Small intestine (tissue), 7 donors: ENCODE results near the gene SOX13. TPM values are rescaled to one million over a fixed set of nuclear protein-coding genes. Genes with fewer than 3 reads are reported as not detected.
"Not testable (repeated sequence)": the region's sequence is repeated elsewhere in the genome, so short reads cannot be mapped to it uniquely, and the experiment has no call there.

ENCODE experiments used
- DNase-seq, 2 donors: peaks; one replicate each; pipeline versions ENCODE4 v3.0.0 to v3.0.0-alpha.2; 2013
- FAIRE-seq: peaks from 2 replicates; lab custom pipeline; 2012; peaks lifted over from hg19 to GRCh38; lab: Jason Lieb, UNC
- H3K27ac ChIP-seq, 3 donors: one replicate each; pipeline ENCODE4 v1.5.1; 2013; ENCODE audit warnings: low read length in 2 of 3, mild to moderate bottlenecking in 2 of 3, control low read depth in 1 of 3, inconsistent platforms in 1 of 3, low read depth in 1 of 3, moderate library complexity in 1 of 3
- H3K27me3 ChIP-seq, 3 donors: one replicate each; pipeline ENCODE4 v1.6.1; 2013; ENCODE audit warnings: low read length in 3 of 3, inconsistent platforms in 1 of 3; ENCODE audit not compliant: control insufficient read depth in 3 of 3, insufficient read depth in 3 of 3
- H3K36me3 ChIP-seq, 3 donors: one replicate each; pipeline ENCODE4 v1.6.1; 2013; ENCODE audit warnings: low read length in 3 of 3, inconsistent platforms in 1 of 3, low read depth in 1 of 3, mild to moderate bottlenecking in 1 of 3, moderate library complexity in 1 of 3; ENCODE audit not compliant: control insufficient read depth in 3 of 3, insufficient read depth in 2 of 3
- H3K4me1 ChIP-seq, 3 donors: one replicate each; pipeline ENCODE4 v1.6.1; 2013; ENCODE audit warnings: low read length in 2 of 3, inconsistent platforms in 1 of 3, low read depth in 1 of 3, mild to moderate bottlenecking in 1 of 3, moderate library complexity in 1 of 3; ENCODE audit not compliant: control insufficient read depth in 3 of 3, insufficient read depth in 2 of 3
- H3K4me3 ChIP-seq, 3 donors: one replicate each; pipeline ENCODE4 v1.5.1; 2013; ENCODE audit warnings: low read length in 3 of 3, control low read depth in 1 of 3, inconsistent platforms in 1 of 3, low read depth in 1 of 3, mild to moderate bottlenecking in 1 of 3, moderate library complexity in 1 of 3
- H3K9me3 ChIP-seq, 2 donors: one replicate each; pipeline ENCODE4 v1.6.1; 2013; ENCODE audit warnings: low read depth in 1 of 2, low read length in 1 of 2; ENCODE audit not compliant: control insufficient read depth in 2 of 2, insufficient read depth in 1 of 2
- WGBS, 3 donors: extraction: QIAGEN DNeasy Blood & Tissue Kit; methylation state at CpG; one replicate each; pipeline ENCODE4 v1.1.7; 2013; 5-methylcytosine and 5-hydroxymethylcytosine counted together
- polyA plus RNA-seq, 4 donors: library from polyadenylated mRNA; stranded (reverse) in 3 of 4; unstranded in 1 of 4; fragments of 200-250 nt in 3 of 4; fragments of 120-200 nt in 1 of 4; gene quantifications; one replicate each; pipeline versions ENCODE4 v1.2.1 to v1.2.3, GENCODE V29; 2013
- donor health status: healthy with polysubstance abuse.
- donor health status: control.
- donor health status: control.
- donor health status: Bipolar disorder and iron deficiency.
- donor health status: healthy.

Gene SOX13
- polyA plus RNA-seq, 4 donors = 12.4 to 43.7 (median 18.6) TPM

- no peaks in the 10 kb centered on the region for H3K9me3 ChIP-seq
- H3K4me1 ChIP-seq = peaks cover 2 to 50% (median 4%) of the 10 kb centered on the region in 3 donors
- no peak overlapping the region for H3K4me3 ChIP-seq
- H3K27ac ChIP-seq = peak overlapping the region; percentile 47 to 85 (median 64)
- DNase-seq (peak; percentile 37 to 75), FAIRE-seq (no peak)
- H3K27me3 ChIP-seq = no peaks in the 10 kb centered on the region
- peaks cover 0 to 12% (median 0%) of the 10 kb centered on the region in 3 donors for H3K36me3 ChIP-seq
- WGBS, 3 donors = 5 to 45% (median 22%) methylated on average over 4 of the region's 4 CpGs
Measured at GRCh38 chr1:204084247-204084772, 11.4 kb downstream of the SOX13 start.

- peak overlapping the region in 1 of 3 donors; percentile 36 for H3K27ac ChIP-seq
- FAIRE-seq = no peak
- no peaks in the 10 kb centered on the region for H3K27me3 ChIP-seq
- 38 to 67% (median 39%) methylated on average over 7 of the region's 7 CpGs for WGBS, 3 donors
- no peak for DNase-seq
- no peak overlapping the region for H3K4me3 ChIP-seq
- H3K36me3 ChIP-seq = peaks cover 0 to 10% (median 0%) of the 10 kb centered on the region in 3 donors
- no peaks in the 10 kb centered on the region for H3K9me3 ChIP-seq
- peaks cover 0 to 41% (median 0%) of the 10 kb centered on the region in 3 donors for H3K4me1 ChIP-seq
Measured at GRCh38 chr1:204085876-204086275, 13.0 kb downstream of the SOX13 start.

- no peaks in the 10 kb centered on the region for H3K9me3 ChIP-seq
- peaks cover 0 to 43% (median 0%) of the 10 kb centered on the region in 3 donors for H3K4me1 ChIP-seq
- peak overlapping the region in 1 of 3 donors; percentile 86 for H3K27ac ChIP-seq
Measured at GRCh38 chr1:204087181-204087892, 14.4 kb downstream of the SOX13 start.

GRCh38 chr1:204087893-204088528 lies 15.1 kb downstream of the SOX13 start:
- H3K4me1 ChIP-seq = peaks cover 0 to 44% (median 0%) of the 10 kb centered on the region in 3 donors
- FAIRE-seq = no peak
- H3K4me3 ChIP-seq = no peak overlapping the region
- H3K36me3 ChIP-seq = peaks cover 0 to 10% (median 0%) of the 10 kb centered on the region in 3 donors
- H3K27me3 ChIP-seq = no peaks in the 10 kb centered on the region
- DNase-seq = no peak
- H3K27ac ChIP-seq = peak overlapping the region in 1 of 3 donors; percentile 86
- no peaks in the 10 kb centered on the region for H3K9me3 ChIP-seq
- 68 to 83% (median 73%) methylated on average over 7 of the region's 7 CpGs for WGBS, 3 donors

More at GRCh38 chr1:204087181-204087892, 14.4 kb downstream of the SOX13 start:
- DNase-seq = no peak
- FAIRE-seq = no peak
- Histone ChIP-seq H3K36me3 (peaks cover 0 to 10% (median 0%) of the 10 kb centered on the region in 3 donors), H3K4me3 (no peak overlapping the region), H3K27me3 (no peaks in the 10 kb centered on the region)
- WGBS, 3 donors = 80 to 96% (median 88%) methylated on average over 8 of the region's 8 CpGs

- Histone ChIP-seq H3K4me3 (no peak overlapping the region), H3K36me3 (peaks cover 0 to 8% (median 0%) of the 10 kb centered on the region in 3 donors), H3K9me3 (no peaks in the 10 kb centered on the region), H3K27ac (peak overlapping the region in 1 of 3 donors; percentile 86), H3K4me1 (peaks cover 0 to 43% (median 0%) of the 10 kb centered on the region in 3 donors), H3K27me3 (no peaks in the 10 kb centered on the region)
- DNase-seq (no peak), FAIRE-seq (no peak)
- WGBS, 3 donors = 66 to 78% (median 77%) methylated on average over 7 to 8 of the region's 8 CpGs
Measured at GRCh38 chr1:204088596-204088995, 15.7 kb downstream of the SOX13 start.

GRCh38 chr1:204089044-204089751 lies 16.3 kb downstream of the SOX13 start:
- peaks cover 0 to 42% (median 4%) of the 10 kb centered on the region in 3 donors for H3K4me1 ChIP-seq
- H3K36me3 ChIP-seq = peaks cover 0 to 3% (median 0%) of the 10 kb centered on the region in 3 donors
- no peak overlapping the region for H3K4me3 ChIP-seq
- H3K27me3 ChIP-seq = no peaks in the 10 kb centered on the region
- WGBS, 3 donors = 61 to 70% (median 64%) methylated on average over 15 of the region's 15 CpGs
- peak overlapping the region in 1 of 3 donors; percentile 86 for H3K27ac ChIP-seq
- DNase-seq (no peak), FAIRE-seq (no peak)
- H3K9me3 ChIP-seq = no peaks in the 10 kb centered on the region

- H3K36me3 ChIP-seq, FAIRE-seq, H3K9me3 ChIP-seq, H3K27ac ChIP-seq, H3K27me3 ChIP-seq, H3K4me3 ChIP-seq, DNase-seq: not testable (repeated sequence)
- 88 to 100% (median 93%) methylated on average over 3 of the region's 3 CpGs for WGBS, 3 donors
- peaks cover 0 to 41% (median 7%) of the 10 kb centered on the region in 3 donors for H3K4me1 ChIP-seq
Measured at GRCh38 chr1:204090132-204090531, 17.2 kb downstream of the SOX13 start.

GRCh38 chr1:204091066-204091465 lies 18.2 kb downstream of the SOX13 start:
- no peak for FAIRE-seq
- no peak overlapping the region for H3K27ac ChIP-seq
- no peak for DNase-seq
- H3K4me3 ChIP-seq = no peak overlapping the region
- H3K27me3 ChIP-seq = no peaks in the 10 kb centered on the region
- WGBS, 3 donors = 64 to 73% (median 70%) methylated on average over 7 of the region's 7 CpGs
- H3K4me1 ChIP-seq = peaks cover 0 to 38% (median 7%) of the 10 kb centered on the region in 3 donors
- H3K9me3 ChIP-seq = no peaks in the 10 kb centered on the region
- H3K36me3 ChIP-seq = peaks cover 0 to 3% (median 0%) of the 10 kb centered on the region in 3 donors
